Measurements from ENCODE around the gene FHOD3.
"Not testable (repeated sequence)": the region's sequence is repeated elsewhere in the genome, so short reads cannot be mapped to it uniquely, and the experiment has no call there.

FHOD3 gene

GRCh38 chr18:36724169-36724568, 426.7 kb downstream of the FHOD3 start:
- DNase-seq = no peak

- no peak for DNase-seq
Observed at GRCh38 chr18:36724591-36725001, 427.1 kb downstream of the FHOD3 start.

- DNase-seq = no peak
Observed at GRCh38 chr18:36728345-36728744, 430.8 kb downstream of the FHOD3 start.

- no peak for DNase-seq
Observed at GRCh38 chr18:36729197-36729596, 431.7 kb downstream of the FHOD3 start.

- DNase-seq = no peak
Observed at GRCh38 chr18:36732264-36732663, 434.8 kb downstream of the FHOD3 start.

- no peak for DNase-seq
Observed at GRCh38 chr18:36733150-36733549, 435.6 kb downstream of the FHOD3 start.

- DNase-seq = no peak
Observed at GRCh38 chr18:36734596-36734995, 437.1 kb downstream of the FHOD3 start.

- no peak for DNase-seq
Observed at GRCh38 chr18:36735130-36735529, 437.6 kb downstream of the FHOD3 start.

GRCh38 chr18:36736094-36736493, 438.6 kb downstream of the FHOD3 start:
- no peak for DNase-seq

GRCh38 chr18:36737316-36737715, 439.8 kb downstream of the FHOD3 start:
- DNase-seq = no peak

GRCh38 chr18:36744261-36744876, 446.9 kb downstream of the FHOD3 start:
- DNase-seq = no peak

- no peak for DNase-seq
Observed at GRCh38 chr18:36745219-36745975, 447.9 kb downstream of the FHOD3 start.

GRCh38 chr18:36752929-36753865, 455.7 kb downstream of the FHOD3 start:
- DNase-seq = no peak

- DNase-seq = no peak
Observed at GRCh38 chr18:36756242-36756641, 458.7 kb downstream of the FHOD3 start.

GRCh38 chr18:36757081-36757480, 459.6 kb downstream of the FHOD3 start:
- no peak for DNase-seq

- no peak for DNase-seq
Observed at GRCh38 chr18:36757991-36758390, 460.5 kb downstream of the FHOD3 start.

- no peak for DNase-seq
Observed at GRCh38 chr18:36758623-36759022, 461.1 kb downstream of the FHOD3 start.

- DNase-seq = no peak
Observed at GRCh38 chr18:36759167-36759776, 461.8 kb downstream of the FHOD3 start.

GRCh38 chr18:36760598-36760997, 463.1 kb downstream of the FHOD3 start:
- no peak for DNase-seq

- DNase-seq = no peak
Observed at GRCh38 chr18:36761186-36761698, 463.7 kb downstream of the FHOD3 start.

- DNase-seq = no peak
Observed at GRCh38 chr18:36762074-36762473, 464.6 kb downstream of the FHOD3 start.

- not testable (repeated sequence) for DNase-seq
Observed at GRCh38 chr18:36762965-36763364, 465.5 kb downstream of the FHOD3 start.

GRCh38 chr18:36766836-36767235, 469.3 kb downstream of the FHOD3 start:
- no peak for DNase-seq

Measured in stimulated activated CD4-positive, alpha-beta T cell treated with anti-CD3 and anti-CD28 coated beads, Interleukin-1b, Interleukin-23, amount 100 ng/mL, for 48 hours (primary cell).